Measurements from ENCODE around the gene SPRTN.

GRCh38 chr1:231334079-231334666 lies 3.9 kb upstream of the SPRTN start:
- no peak for TF ChIP-seq CTCF (IDR thresholded peaks at IDR 0.05)
- TF ChIP-seq POLR2A (IDR thresholded peaks at IDR 0.05) = no peak
